Left ventricle myocardium inferior (tissue), 1 donor: ENCODE results near the gene NTM. TPM values are rescaled to one million over a fixed set of nuclear protein-coding genes. Genes with fewer than 3 reads are reported as not detected.

Source experiments
- DNase-seq: peaks from one replicate; pipeline ENCODE4 v3.0.0-alpha.2; 2020
- H3K27ac ChIP-seq: fragments of 200-600 bp; replicated peaks from 2 replicates; pipeline ENCODE4 v1.8.0; 2021
- H3K27me3 ChIP-seq: fragments of 200-600 bp; 2 replicates; pipeline ENCODE4 v1.8.0; 2021; ENCODE audit warnings: low read depth
- H3K36me3 ChIP-seq: fragments of 200-600 bp; 2 replicates; pipeline ENCODE4 v1.8.0; 2021
- H3K4me1 ChIP-seq: fragments of 200-600 bp; 2 replicates; pipeline ENCODE4 v1.8.0; 2021
- H3K4me3 ChIP-seq: fragments of 200-600 bp; 2 replicates; pipeline ENCODE4 v1.8.0; 2021; ENCODE audit warnings: mild to moderate bottlenecking, moderate library complexity
- H3K9me3 ChIP-seq: fragments of 200-600 bp; replicated peaks from 2 replicates; pipeline ENCODE4 v1.8.0; 2021
- CTCF ChIP-seq: fragments of 200-600 bp; IDR thresholded peaks from 2 replicates; pipeline ENCODE4 v1.8.0; 2021; ENCODE audit warnings: antibody characterized with exemption, mild to moderate bottlenecking, borderline replicate concordance
- intact Hi-C: fragments of 100-400 bp; cut with micrococcal nuclease; formaldehyde crosslinking; loops from one replicate; pipeline ENCODE4 v1.11.0; 2022
- total RNA-seq: library from RNA; stranded (reverse); fragmentation: NEBNext Ultra II Directional; extraction: Animal tissue kit (Norgen Biotek cat#: 25700); gene quantifications from one replicate; pipeline ENCODE4 v1.2.1, GENCODE V29; 2021
- donor health status: DM: no; HTN: yes; CAD: no; lungs with severe emphysema.

NTM gene
- total RNA-seq, 1 donor from 2014 or later: 1.0 TPM

DNA sequence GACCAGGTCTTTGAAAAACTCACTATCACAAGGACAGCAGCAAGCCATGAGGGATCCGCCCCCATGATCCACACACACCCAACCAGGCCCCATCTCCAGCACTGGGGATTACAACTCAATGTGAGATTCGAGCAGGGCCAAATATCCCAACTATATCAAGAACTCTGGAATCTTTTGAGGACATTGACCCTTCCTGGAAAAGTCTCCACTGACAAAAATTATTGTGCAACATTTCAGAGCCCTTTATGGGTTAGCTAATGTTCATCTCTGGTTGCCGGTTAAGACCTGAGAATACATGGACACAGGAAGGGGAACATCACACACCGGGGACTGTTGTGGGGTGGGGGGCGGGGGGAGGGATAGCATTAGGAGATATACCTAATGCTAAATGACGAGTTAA is 479.1 kb downstream of the NTM start:
- Histone ChIP-seq H3K27me3 (peaks cover 85% of the 10 kb centered on the region), H3K4me3 (no peak overlapping the region), H3K9me3 (no peaks in the 10 kb centered on the region), H3K36me3 (no peaks in the 10 kb centered on the region), H3K27ac (no peak overlapping the region), H3K4me1 (no peaks in the 10 kb centered on the region)
- no peak for TF ChIP-seq CTCF
- intact Hi-C loops: no loop called here
- DNase-seq: no peak

DNA sequence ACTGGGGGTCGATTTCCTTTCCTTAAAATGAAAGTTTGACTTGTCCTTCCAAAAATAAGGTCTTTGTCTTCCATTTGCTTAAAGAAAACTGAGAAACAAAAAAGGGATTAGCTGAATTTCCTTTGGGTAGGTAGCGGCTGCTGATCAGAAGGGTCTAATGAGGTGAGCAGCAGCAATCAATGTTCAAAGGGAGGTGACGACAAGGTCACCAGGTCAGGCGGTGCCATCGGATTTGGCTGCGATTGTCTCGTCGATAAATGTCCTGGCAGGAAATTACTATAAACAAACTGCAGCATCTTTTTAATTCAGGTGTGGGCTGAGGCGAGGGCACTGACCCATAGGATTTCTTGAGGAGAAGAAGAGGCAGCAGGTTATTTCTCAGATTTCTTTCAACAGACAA is 480.1 kb downstream of the NTM start:
- Histone ChIP-seq H3K4me1 (no peaks in the 10 kb centered on the region), H3K27me3 (peaks cover 88% of the 10 kb centered on the region)
- DNase-seq: no peak

DNA sequence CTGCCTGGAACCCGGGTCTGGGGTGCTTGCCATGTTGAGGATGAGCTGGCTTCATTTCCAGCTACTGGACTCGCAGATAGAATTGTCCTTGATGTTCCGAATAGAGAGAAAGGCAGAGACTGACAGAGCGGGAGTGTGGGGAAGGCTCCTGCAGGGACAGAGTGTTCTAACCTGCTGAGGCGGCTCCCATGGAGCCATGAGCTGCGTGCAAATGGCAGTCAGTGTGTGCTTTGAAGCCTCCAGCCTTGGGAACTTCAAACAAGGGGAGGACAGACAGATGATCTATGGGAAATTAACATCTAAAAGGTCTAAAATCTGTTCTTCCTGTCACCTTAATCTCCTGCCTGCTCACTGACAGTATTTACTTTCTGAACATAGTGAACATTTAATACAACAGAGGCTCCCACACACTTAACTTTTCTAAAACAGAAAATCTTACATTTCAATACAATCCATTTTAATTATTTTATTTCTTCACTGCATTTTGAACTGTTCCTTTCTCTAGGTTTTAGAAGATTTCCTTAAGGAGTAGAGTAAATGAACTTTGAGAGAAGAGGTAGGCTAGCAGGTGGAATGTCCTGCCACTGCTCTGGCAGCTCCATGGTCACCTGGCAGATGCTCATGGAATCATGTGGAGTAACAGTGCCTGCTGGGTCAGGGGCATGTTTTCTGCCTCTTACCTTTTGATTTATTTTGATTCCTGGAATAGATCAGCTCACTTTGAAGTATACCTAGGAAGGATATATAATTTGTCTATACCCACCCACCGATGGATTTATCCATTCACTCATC is 481.7 kb downstream of the NTM start:
- Histone ChIP-seq H3K4me1 (no peaks in the 10 kb centered on the region), H3K9me3 (no peaks in the 10 kb centered on the region), H3K27me3 (peaks cover 84% of the 10 kb centered on the region), H3K27ac (no peak overlapping the region), H3K4me3 (no peak overlapping the region), H3K36me3 (no peaks in the 10 kb centered on the region)
- intact Hi-C loops: no loop called here
- no peak for TF ChIP-seq CTCF
- no peak for DNase-seq

More for the DNA sequence above, 480.1 kb downstream of the NTM start:
- Histone ChIP-seq H3K36me3 (no peaks in the 10 kb centered on the region), H3K9me3 (no peaks in the 10 kb centered on the region), H3K4me3 (no peak overlapping the region), H3K27ac (no peak overlapping the region)
- no peak for TF ChIP-seq CTCF
- intact Hi-C loops: no loop called here

- DNase-seq: no peak
- Histone ChIP-seq H3K4me1 (no peaks in the 10 kb centered on the region), H3K4me3 (no peak overlapping the region), H3K36me3 (no peaks in the 10 kb centered on the region), H3K27me3 (peaks cover 82% of the 10 kb centered on the region), H3K27ac (no peak overlapping the region), H3K9me3 (no peaks in the 10 kb centered on the region)
- intact Hi-C loops: no loop called here
- no peak for TF ChIP-seq CTCF
These were observed 482.3 kb downstream of the NTM start for GRCh38 chr11:131852757-131853156.

DNA sequence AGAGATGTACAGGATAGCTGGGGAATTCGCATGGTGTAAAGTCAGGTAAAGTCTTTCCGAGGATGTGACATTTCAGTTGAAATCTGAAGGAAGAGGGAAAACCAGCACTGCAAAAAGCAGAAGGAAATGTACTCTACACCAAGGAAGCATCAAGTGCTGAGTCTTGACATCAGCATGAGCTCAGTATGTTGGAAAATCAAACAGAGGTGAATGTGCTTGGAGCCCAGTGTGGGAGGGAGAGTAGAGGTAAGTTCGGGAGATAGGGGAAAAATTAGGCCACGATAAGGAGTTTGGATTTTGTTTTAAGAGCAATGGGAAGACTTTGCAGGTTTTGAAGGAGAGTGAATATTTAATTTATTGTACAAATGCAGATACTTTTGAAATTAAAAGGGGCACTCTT is 484.0 kb downstream of the NTM start:
- no peaks in the 10 kb centered on the region for H3K36me3 ChIP-seq
- peaks cover 79% of the 10 kb centered on the region for H3K27me3 ChIP-seq
- no peak overlapping the region for H3K4me3 ChIP-seq
- intact Hi-C loops: no loop called here
- TF ChIP-seq CTCF: no peak
- DNase-seq: no peak
- H3K27ac ChIP-seq: no peak overlapping the region
- H3K4me1 ChIP-seq: no peaks in the 10 kb centered on the region
- no peaks in the 10 kb centered on the region for H3K9me3 ChIP-seq
